Renal cortex interstitium (tissue), 11 donors: Measurements from ENCODE around the gene SDR39U1. TPM values are rescaled to one million over a fixed set of nuclear protein-coding genes. Genes with fewer than 3 reads are reported as not detected.
A peak's percentile ranks its signal among the peaks of the same experiment; 100 is the strongest.

Experiments used
- DNase-seq, 11 donors: peaks; one replicate each; pipeline ENCODE4 v3.0.0-alpha.2; 2013; ENCODE audit warnings: low read depth in 9 of 11, low spot score in 4 of 11; ENCODE audit errors: extremely low read depth in 1 of 11
- polyA plus RNA-seq, 3 donors: library from polyadenylated mRNA; unstranded; fragments of 120-200 nt; gene quantifications; one replicate each; pipeline ENCODE4 v1.2.1, GENCODE V29; 2013; ENCODE audit not compliant: insufficient read length in 3 of 3

Gene SDR39U1
- polyA plus RNA-seq, 3 donors, result 51.4 to 76.8 (median 69.5) TPM

DNA sequence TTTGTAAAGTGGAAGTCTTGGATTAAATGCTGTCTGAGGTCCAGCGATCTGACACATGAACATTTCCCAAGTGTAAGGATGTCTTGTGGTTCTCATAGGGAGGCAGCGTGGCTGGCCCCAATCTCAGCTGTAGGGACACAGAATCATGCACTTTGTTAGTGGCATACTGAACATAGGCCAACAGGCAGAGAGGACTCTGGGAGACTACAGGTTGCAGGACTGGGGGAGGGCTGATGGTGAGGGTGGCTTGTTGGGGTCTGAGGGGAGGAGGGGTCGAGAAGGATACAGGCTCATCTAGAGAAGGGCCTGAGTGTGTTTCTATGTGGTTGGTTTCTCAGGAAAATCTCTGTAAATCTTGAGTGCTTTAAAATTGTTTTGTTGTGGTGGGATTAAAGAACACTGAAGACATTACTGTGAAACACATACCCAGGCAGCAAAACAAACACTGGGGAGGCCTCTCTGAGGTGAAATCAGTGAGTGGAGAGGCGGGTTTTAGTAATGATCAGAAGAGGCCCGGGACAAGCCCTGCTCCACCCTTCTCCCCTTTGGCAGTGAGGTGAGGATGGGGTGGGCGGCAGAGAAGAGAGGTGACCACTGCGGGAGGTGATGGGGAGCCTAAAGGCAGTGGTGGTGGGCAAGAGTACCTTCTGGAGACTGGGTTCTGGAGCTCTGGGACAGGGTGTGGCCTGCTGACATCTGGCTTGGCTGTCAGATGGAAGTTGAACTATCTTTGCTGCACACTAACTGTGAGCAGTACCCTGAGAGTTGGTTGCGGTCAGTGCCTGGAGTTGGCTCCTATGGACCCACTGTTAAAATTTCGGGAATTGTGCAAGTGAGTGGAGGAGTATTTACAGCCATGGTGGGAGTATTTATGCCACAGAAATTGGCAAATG, 40.5 kb downstream of the SDR39U1 start:
- DNase-seq, result no peak

DNA sequence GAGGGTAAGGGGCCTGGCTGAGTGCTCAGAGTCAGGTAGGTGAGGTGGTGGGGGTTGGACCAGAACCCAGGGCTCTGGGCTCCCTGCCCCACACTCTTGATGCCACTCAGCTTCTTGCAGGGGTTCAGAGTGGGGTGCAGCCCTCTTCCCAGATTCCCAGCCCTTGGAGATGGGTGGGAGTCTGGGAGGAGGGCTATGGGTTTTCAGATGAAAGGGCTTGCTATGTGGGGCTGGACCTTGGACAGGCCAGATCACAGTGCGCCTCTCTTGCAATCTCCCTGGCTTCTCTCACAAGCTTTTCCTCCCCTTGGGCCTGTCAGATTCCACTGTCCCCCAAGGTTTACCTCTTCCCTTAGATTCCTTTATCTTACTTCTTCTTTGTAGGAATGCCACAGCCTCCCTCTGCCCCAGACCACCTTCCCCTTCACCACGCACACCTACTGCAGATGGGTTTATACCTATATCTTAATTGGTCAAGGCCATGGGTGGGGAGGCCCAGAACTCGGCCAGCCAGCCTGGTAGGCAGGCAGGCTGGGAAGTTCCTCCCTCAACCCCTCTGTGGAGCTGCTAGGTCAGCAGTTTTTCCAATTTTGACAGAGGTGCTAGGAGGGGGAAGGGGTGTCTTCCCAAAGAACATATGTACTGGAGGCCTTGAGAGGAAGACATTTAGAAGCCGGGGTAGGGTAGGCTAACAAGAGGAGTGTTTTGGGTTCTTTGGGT, 42.4 kb downstream of the SDR39U1 start:
- DNase-seq, result no peak

DNA sequence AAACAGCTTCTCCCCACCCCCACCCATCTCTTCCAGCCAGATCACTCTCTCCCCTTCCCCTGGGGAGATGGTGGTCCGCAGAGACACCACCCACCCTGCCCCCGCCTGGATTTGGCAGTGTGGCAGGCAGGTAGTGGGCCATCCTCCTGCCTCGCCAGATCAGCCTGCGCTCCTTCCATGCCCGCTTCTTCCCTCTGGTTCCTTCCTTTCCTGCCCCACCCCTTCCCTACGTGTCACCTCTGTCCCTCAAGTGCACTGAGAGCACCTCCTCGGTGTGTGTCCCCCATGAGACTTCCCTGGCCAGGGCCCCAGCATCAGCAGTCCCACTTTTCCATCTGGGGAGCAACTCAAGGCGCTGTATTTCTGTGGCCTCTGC, 43.1 kb downstream of the SDR39U1 start:
- no peak for DNase-seq

DNA sequence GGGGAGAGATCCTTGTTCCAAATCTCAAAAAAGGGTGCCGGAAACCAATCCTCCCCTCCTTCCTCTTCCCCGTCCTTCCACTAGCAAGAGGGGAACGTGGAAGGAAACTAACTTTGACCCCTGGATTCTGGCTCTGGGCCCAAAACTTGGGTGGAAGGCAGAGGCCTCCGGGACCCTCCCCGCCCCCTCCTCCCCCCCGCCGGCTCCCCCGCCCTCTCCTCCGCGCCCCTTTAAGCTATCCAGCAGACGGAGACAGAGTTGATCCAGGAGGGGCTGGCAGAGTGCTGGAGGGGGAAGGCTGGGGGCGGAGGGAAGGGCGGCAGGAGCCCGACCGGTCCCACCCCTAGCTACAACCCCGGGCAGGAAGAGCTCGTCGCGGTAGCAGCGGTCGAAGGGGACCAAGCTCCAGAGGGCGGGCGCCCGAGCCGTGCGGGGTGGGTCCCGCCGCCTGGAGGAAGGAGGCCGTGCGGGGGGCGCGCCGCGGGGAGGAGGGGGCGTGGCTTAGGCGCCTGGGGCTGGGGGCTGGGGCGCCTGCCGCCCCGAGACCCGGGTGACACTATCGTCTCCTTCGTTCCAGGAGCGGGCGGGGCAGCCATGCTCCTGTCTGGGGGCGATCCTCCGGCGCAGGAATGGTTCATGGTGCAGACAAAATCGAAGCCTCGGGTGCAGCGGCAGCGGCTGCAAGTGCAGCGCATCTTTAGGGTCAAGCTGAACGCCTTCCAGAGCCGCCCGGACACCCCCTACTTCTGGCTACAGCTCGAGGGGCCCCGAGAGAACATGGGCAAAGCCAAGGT, 43.7 kb downstream of the SDR39U1 start, which contains the start of gene NYNRIN:
Gene NYNRIN, plus strand, starts transcription at position 351 of the 794 bp plus-strand sequence. Its CDS starts 244 bp downstream, at position 595.
- DNase-seq, result peak in 9 of 11 donors; percentile 36 to 78 (median 64)

DNA sequence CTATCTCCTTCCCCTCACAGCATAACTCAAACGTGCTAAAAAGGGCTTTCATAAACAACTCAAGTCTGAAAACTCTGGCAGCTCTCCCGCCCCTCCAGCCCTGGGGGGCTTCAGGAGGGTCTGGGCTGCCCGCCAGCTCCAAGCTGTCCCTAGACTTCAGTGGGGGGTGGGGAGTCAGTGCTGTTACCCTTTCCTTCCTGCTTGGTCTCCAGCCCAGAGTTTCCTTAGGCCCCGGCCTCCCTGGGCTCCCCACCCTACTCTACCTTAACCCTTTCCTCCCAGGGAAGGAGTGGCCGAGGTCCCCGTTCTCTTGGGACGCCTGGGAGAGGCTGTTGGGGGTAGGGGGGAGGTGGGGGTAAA, 44.3 kb downstream of the SDR39U1 start:
- peak; percentile 59 to 86 (median 74) for DNase-seq

DNA sequence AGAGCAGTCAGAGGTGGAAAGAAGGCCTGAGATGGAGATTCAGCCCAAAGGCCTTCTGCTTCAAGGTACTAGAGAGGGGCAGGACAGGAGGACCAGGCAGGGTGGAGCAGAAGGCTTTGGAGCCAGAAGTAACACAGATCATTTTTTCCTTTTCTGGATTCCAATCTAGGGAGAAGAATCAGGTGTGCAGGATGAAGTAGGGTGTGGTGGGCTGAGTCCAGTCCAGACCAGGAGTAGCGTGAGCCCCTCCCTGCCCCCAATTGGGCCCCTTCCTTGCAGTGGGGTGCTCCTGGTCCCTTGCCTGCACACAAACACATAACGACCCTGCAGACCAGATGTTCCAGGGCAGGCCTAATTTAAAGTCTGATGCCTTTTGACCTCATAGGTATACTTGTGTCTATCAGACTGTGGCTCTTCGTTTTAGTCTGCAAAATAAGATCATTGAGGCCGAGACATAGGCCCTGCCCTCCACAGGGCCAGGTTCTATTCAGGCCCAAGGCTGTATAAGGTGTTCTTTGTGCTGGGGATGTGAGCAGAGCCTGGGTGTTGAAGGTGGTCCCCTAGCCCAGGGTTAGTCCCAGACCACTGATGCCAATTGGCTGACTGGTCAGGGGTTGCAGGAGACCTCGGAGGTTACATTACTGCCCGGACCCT, 44.8 kb downstream of the SDR39U1 start:
- DNase-seq, result no peak

DNA sequence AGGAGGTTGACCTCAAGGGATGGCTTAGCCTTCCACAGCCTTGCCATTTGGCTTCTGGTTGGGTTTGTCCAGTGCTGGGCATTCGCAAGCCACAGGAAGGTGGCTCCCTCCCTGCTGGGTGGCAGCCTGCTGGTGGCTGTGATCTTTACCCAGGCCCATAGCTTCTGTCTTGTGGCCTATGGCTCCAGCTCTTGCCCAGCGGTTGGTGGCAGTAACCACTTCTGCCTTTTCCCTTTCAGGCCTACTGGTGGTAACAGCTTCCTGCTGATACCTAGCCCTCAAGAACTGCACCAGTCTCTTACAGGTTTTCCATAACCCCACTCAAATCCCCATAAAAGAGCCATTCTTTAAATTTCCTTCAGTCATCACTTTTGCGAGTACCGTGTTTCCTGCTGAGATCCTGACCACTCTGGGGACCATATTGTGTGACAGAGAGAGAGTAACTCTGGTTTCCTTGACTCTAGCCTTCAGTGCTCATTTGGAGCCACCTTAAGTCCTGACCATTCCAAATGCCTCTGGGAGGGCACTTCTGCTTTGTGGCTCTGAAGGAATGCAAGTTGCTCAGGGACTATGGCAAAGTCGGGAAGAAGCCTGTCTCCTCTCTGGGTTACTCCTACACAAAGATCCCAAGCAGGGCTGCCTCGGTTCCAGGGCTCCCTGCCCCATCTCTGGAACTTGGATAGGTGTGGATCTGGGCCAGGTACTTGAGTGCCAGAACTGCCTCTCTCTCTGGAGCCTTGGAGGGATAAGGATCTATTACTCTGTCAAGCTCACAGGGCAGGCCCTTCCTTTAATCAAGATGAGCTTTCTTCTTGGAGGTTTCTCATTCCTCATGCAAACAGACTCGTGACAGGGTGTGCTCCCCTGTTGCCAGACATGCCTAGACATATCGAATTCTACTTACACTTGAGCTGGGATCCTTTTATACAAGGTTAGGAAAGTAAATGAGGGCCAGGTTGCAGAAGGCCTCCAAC, 46.7 kb downstream of the SDR39U1 start:
- no peak for DNase-seq

DNA sequence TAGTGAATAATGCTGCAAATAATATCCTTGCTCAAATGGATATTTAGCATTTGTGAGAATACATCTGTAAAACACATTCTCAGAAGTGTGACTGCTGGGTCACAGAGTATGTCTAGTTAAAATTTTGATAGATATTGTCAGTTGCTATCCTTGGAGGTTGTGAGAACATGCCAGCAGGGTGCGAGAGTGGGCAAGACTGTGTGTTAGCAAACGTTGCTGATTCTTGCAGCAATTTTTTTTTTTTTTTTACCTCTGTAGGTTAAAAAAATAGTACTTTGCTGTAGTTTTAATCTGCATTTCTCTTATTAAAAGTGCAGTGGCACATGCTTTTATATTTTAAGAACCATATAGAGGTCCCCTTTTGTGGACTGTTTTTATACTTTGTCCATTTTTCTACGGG, 48.3 kb downstream of the SDR39U1 start:
- DNase-seq, result no peak

DNA sequence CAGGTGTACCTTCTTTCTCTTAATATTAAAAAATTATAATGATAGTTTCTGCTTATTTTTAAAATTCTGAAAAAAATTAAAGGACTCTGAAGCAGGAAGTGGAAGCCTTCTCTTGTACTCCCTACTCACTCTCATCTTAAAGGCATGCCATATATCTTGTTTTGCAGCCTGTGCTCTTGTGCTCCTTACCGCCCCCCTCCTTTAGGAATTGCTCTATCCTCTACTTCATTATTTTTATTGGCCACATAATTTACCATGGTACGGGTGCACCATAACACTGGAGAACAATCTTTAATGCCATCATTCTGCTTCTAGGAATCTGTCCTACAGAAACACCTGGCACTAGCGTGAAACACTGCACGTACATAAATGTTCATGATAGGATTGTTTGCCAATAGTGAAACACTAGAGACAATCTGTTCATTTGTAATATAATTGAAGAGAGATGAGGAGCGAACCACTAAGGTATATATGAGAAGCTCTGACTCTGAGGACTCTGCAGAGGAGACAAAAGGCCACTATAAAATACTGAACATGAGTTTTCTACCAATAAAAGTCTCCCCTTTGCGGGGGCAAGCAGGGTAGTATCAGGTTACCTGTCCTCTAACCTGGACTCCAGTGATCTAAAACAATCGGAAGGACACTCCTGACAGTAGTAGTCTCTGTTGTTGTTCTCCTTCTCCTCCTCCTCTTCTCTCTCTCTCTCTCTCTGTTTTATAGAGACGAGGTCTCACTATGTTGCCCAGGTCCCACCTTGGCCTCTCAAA, 50.1 kb downstream of the SDR39U1 start:
- DNase-seq, result no peak

DNA sequence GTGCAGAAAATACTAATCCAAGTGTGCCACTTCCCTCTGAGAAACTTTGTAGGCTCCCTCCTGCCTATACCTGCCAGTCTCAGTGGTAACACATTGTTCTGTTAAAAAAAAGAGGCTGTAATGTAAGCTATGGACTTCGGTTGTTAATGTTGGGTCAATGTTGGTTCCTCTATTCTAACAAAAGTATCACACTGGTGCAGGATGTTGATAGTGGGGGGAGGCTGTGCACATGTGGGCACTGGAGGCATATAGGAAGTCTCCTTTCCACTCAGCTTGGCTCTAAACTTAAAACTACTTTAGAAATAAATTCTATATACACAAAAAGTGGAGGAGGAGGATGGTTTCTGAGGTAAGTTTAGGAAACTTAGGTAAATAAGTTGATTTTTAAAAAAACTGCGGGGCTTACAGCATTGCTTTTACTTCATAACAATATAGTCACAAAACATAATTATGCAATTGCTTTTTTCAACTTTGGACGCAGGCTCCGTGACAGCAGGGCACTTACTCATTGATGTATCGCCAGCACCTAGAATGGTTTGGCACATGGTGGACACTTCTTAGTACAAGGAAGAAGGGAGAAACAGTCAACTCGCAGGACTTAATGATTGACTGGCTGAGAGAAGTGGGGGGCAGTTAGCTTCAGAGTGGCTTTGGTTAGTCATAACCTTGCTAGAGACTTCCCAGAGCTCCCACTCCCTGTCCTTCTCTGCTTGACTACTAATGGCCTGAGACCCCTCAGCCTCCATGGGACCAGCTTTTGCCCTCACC, 51.7 kb downstream of the SDR39U1 start:
- DNase-seq, result no peak

Other genes starting within 250 kb of the SDR39U1 start
- 10 to 100 TPM; 36.6 to 50.8 (median 47.1) TPM for gene TM9SF1, start 247.3 kb downstream of the SDR39U1 start, polyA plus RNA-seq
- gene TSSK4, start 237.1 kb downstream of the SDR39U1 start, polyA plus RNA-seq, result 10 to 100 TPM in 1 of 3 donors, 1 to 10 TPM in 2; 4.8 to 11.6 (median 6.8) TPM
- 10 to 100 TPM; 56.1 to 58.4 (median 56.9) TPM for gene CHMP4A, start 229.3 kb downstream of the SDR39U1 start, polyA plus RNA-seq
- 10 to 100 TPM; 10.2 to 17.3 (median 13.5) TPM for gene MDP1, start 226.7 kb downstream of the SDR39U1 start, polyA plus RNA-seq
- 100 to 1,000 TPM; 198 to 251 (median 250) TPM for gene NEDD8, start 210.4 kb downstream of the SDR39U1 start, polyA plus RNA-seq
- 100 to 1,000 TPM; 107 to 128 (median 115) TPM for gene GMPR2, start 209.8 kb downstream of the SDR39U1 start, polyA plus RNA-seq
- 10 to 100 TPM; 52.8 to 65.8 (median 61.6) TPM for gene TINF2, start 200.2 kb downstream of the SDR39U1 start, polyA plus RNA-seq
- 1 to 10 TPM; 1.6 to 2.1 (median 2.0) TPM for gene TGM1, start 179.6 kb downstream of the SDR39U1 start, polyA plus RNA-seq
- 10 to 100 TPM; 20.0 to 25.3 (median 23.5) TPM for gene RABGGTA, start 171.2 kb downstream of the SDR39U1 start, polyA plus RNA-seq
- gene DHRS1, start 143.0 kb downstream of the SDR39U1 start, polyA plus RNA-seq, result 10 to 100 TPM; 31.4 to 61.9 (median 37.9) TPM
- gene NOP9, start 142.9 kb downstream of the SDR39U1 start, polyA plus RNA-seq, result 10 to 100 TPM; 25.8 to 28.5 (median 26.7) TPM
- 10 to 100 TPM; 24.6 to 28.8 (median 26.5) TPM for gene CIDEB, start 134.8 kb downstream of the SDR39U1 start, polyA plus RNA-seq
- gene LTB4R2, start 132.6 kb downstream of the SDR39U1 start, polyA plus RNA-seq, result 1 to 10 TPM; 3.4 to 4.3 (median 3.7) TPM
- 1 to 10 TPM; 4.1 to 6.8 (median 5.6) TPM for gene LTB4R, start 131.3 kb downstream of the SDR39U1 start, polyA plus RNA-seq
- gene ADCY4, start 107.7 kb downstream of the SDR39U1 start, polyA plus RNA-seq, result 10 to 100 TPM; 15.7 to 25.1 (median 21.6) TPM
- gene RIPK3, start 102.8 kb downstream of the SDR39U1 start, polyA plus RNA-seq, result 1 to 10 TPM; 2.5 to 4.5 (median 3.1) TPM
- gene NFATC4, start 74.6 kb downstream of the SDR39U1 start, polyA plus RNA-seq, result 10 to 100 TPM; 58.4 to 95.5 (median 74.1) TPM
- 10 to 100 TPM; 47.5 to 60.0 (median 47.8) TPM for gene NYNRIN, start 43.8 kb downstream of the SDR39U1 start, polyA plus RNA-seq
- gene CBLN3, start 13.1 kb downstream of the SDR39U1 start, polyA plus RNA-seq, result 1 to 10 TPM; 2.9 to 3.5 (median 3.0) TPM
- gene KHNYN, start 12.8 kb downstream of the SDR39U1 start, polyA plus RNA-seq, result 10 to 100 TPM; 44.8 to 51.6 (median 48.4) TPM
- gene CMA1, start 65.5 kb upstream of the SDR39U1 start, polyA plus RNA-seq, result under 1 TPM; 0.19 to 0.53 (median 0.32) TPM
- under 1 TPM; 0.62 to 0.79 (median 0.76) TPM for gene CTSG, start 133.5 kb upstream of the SDR39U1 start, polyA plus RNA-seq
- gene GZMH, start 166.9 kb upstream of the SDR39U1 start, polyA plus RNA-seq, result under 1 TPM in 1 of 3 donors, not detected in 2; 0.11 TPM
- gene GZMB, start 191.4 kb upstream of the SDR39U1 start, polyA plus RNA-seq, result 1 to 10 TPM in 1 of 3 donors, under 1 TPM in 1, not detected in 1; 0.60 to 1.2 TPM